ENCODE data around the gene RBMS3.

DNA sequence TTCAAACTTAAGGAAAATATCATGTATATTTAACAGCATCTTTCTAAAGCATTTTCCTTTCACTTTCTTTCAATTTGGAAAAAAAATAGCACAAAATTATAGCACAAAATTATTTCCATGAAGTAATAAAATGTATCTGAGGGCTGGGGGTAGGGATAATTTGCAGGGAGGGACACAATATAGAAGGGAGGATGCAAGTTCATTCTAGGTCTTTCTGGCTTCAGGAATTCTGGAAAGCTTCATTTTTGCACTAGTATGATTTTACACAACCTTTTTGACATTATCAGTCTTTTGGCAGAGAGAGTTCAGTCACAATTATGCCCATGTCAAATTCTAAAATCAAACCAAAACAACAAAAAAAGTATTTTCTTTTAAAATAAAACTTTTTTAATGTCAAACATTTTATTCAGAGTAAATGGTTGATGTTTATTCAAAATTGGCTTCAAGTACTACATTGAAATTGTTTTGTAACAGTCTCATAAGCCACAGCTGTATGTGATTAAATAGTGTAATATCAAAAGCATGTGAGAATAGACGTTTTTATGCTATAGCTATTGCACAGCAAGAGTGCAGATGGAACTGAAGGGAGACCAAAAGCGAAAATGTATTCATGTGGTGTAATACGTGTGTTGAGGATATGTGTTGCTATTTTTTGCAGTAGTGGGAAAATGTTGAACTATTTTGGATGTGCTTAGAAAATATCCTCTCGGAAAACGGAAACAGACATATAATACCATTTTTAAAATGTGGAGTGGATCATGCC lies 5.8 kb downstream of the RBMS3 start:
- TF ChIP-seq, protein P1, sequence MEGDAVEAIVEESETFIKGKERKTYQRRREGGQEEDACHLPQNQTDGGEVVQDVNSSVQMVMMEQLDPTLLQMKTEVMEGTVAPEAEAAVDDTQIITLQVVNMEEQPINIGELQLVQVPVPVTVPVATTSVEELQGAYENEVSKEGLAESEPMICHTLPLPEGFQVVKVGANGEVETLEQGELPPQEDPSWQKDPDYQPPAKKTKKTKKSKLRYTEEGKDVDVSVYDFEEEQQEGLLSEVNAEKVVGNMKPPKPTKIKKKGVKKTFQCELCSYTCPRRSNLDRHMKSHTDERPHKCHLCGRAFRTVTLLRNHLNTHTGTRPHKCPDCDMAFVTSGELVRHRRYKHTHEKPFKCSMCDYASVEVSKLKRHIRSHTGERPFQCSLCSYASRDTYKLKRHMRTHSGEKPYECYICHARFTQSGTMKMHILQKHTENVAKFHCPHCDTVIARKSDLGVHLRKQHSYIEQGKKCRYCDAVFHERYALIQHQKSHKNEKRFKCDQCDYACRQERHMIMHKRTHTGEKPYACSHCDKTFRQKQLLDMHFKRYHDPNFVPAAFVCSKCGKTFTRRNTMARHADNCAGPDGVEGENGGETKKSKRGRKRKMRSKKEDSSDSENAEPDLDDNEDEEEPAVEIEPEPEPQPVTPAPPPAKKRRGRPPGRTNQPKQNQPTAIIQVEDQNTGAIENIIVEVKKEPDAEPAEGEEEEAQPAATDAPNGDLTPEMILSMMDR (conservative IDR thresholded peaks at IDR 0.05; ENCODE audit: low read length), result no peak
- no peak for TF ChIP-seq EZH2phosphoT487 (IDR thresholded peaks at IDR 0.05; ENCODE audit: borderline replicate concordance, low read depth, low read length)

All from OCI-LY7 (cell line).